PC-3 (cell line): Measurements from ENCODE around the gene PSMD2. TPM values are rescaled to one million over a fixed set of nuclear protein-coding genes. Genes with fewer than 3 reads are reported as not detected.

Source experiments
- ATAC-seq: fragments of 200-7000 bp; cut with Tn5 transposase; 2 replicates; pipeline ENCODE4 v1.9.1; 2020; ENCODE audit warnings: mild to moderate bottlenecking, moderate library complexity
- BruUV-seq: library from RNA; stranded (reverse); fragments of 400-500 nt; replicated peaks from 2 replicates; lab custom pipeline; 2021; lab: Mats Ljungman, UMichigan
- CTCF ChIA-PET: fragments of 300-600 bp; sonication (Branson Sonifier 250); formaldehyde crosslinking; loops from one replicate; lab custom pipeline; 2022; ENCODE audit warnings: antibody characterized with exemption; lab: Charles Lee
- POLR2A ChIA-PET: fragments of 300-600 bp; sonication (Branson Sonifier 250); formaldehyde crosslinking; loops from one replicate; lab custom pipeline; 2022; ENCODE audit warnings: antibody characterized with exemption; ENCODE audit not compliant: unreplicated experiment; lab: Charles Lee
- DNase-seq: peaks from one replicate; pipeline ENCODE4 v3.0.0-alpha.2; 2015
- H2AFZ ChIP-seq: fragments of 300-600 bp; sonication (generic); 2 replicates; pipeline ENCODE4 v1.6.0; 2016; ENCODE audit warnings: antibody characterized with exemption, low read length
- H3F3A ChIP-seq: fragments of 300-600 bp; sonication (generic); one replicate; pipeline ENCODE4 v1.6.0; 2017; ENCODE audit warnings: antibody characterized with exemption, low read length, control low read depth, mild to moderate bottlenecking; ENCODE audit not compliant: unreplicated experiment
- H3K27ac ChIP-seq: fragments of 300-600 bp; sonication (generic); 2 replicates; pipeline ENCODE4 v1.5.1; 2016; ENCODE audit warnings: mild to moderate bottlenecking, low read length
- H3K27me3 ChIP-seq: fragments of 300-600 bp; sonication (generic); 2 replicates; pipeline ENCODE4 v1.6.1; 2016; ENCODE audit warnings: low read length, mixed read lengths
- H3K36me3 ChIP-seq: fragments of 300-600 bp; sonication (generic); 2 replicates; pipeline ENCODE4 v1.6.1; 2016; ENCODE audit warnings: low read depth, mixed run types, low read length, mixed read lengths
- H3K4me1 ChIP-seq: fragments of 300-600 bp; sonication (generic); 2 replicates; pipeline ENCODE4 v1.5.1; 2016; ENCODE audit warnings: low read length; ENCODE audit not compliant: insufficient read depth
- H3K4me2 ChIP-seq: fragments of 300-600 bp; sonication (generic); 2 replicates; pipeline ENCODE4 v1.6.0; 2016; ENCODE audit warnings: low read length
- H3K4me3 ChIP-seq: fragments of 300-600 bp; sonication (generic); 2 replicates; pipeline ENCODE4 v1.5.1; 2016; ENCODE audit warnings: mild to moderate bottlenecking, low read length, mixed read lengths
- H3K79me2 ChIP-seq: fragments of 300-600 bp; sonication (generic); 2 replicates; pipeline ENCODE4 v1.6.1; 2017; ENCODE audit warnings: low read length, mixed read lengths
- H3K9ac ChIP-seq: fragments of 300-600 bp; sonication (generic); 2 replicates; pipeline ENCODE4 v1.6.0; 2016; ENCODE audit warnings: mild to moderate bottlenecking, low read length
- H3K9me2 ChIP-seq: fragments of 300-600 bp; sonication (generic); replicated peaks from 2 replicates; pipeline ENCODE4 v1.6.1; 2016; ENCODE audit warnings: mixed run types, low read length, mixed read lengths
- H3K9me3 ChIP-seq: fragments of 300-600 bp; sonication (generic); 2 replicates; pipeline ENCODE4 v1.6.1; 2016; ENCODE audit warnings: low read length, mixed read lengths
- H4K20me1 ChIP-seq: fragments of 300-600 bp; sonication (generic); 2 replicates; pipeline ENCODE4 v1.6.1; 2016; ENCODE audit warnings: low read length, mixed read lengths
- EZH2 ChIP-seq: fragments of 300-600 bp; sonication (generic); IDR thresholded peaks from one replicate; pipeline ENCODE4 v1.6.1; 2017; ENCODE audit warnings: antibody characterized with exemption, mild to moderate bottlenecking, low read length; ENCODE audit not compliant: unreplicated experiment
- EZH2phosphoT487 ChIP-seq: fragments of 300-600 bp; sonication (generic); IDR thresholded peaks from 2 replicates; pipeline ENCODE4 v1.6.1; 2018; ENCODE audit warnings: mild to moderate bottlenecking, antibody characterized with exemption, low read length, borderline replicate concordance
- intact Hi-C: fragments of 100-400 bp; cut with micrococcal nuclease; formaldehyde crosslinking; loops from 2 replicates; pipeline ENCODE4 v1.9.0; 2023
- total RNA-seq: library from RNA; depleted of rRNA; stranded (reverse); fragments of >200 nt; gene quantifications from 2 replicates; pipeline ENCODE4 v1.2.3, GENCODE V29; 2014
- TF ChIP-seq, protein P1 (sequence below): fragments of 300-600 bp; sonication (generic); conservative IDR thresholded peaks from 2 replicates; pipeline ENCODE4 v1.5.1; 2017; ENCODE audit warnings: antibody characterized with exemption, low read depth, mild to moderate bottlenecking, low read length

PSMD2 gene
- total RNA-seq, 1 experiment from 2014 or later, result 1,057 TPM

DNA sequence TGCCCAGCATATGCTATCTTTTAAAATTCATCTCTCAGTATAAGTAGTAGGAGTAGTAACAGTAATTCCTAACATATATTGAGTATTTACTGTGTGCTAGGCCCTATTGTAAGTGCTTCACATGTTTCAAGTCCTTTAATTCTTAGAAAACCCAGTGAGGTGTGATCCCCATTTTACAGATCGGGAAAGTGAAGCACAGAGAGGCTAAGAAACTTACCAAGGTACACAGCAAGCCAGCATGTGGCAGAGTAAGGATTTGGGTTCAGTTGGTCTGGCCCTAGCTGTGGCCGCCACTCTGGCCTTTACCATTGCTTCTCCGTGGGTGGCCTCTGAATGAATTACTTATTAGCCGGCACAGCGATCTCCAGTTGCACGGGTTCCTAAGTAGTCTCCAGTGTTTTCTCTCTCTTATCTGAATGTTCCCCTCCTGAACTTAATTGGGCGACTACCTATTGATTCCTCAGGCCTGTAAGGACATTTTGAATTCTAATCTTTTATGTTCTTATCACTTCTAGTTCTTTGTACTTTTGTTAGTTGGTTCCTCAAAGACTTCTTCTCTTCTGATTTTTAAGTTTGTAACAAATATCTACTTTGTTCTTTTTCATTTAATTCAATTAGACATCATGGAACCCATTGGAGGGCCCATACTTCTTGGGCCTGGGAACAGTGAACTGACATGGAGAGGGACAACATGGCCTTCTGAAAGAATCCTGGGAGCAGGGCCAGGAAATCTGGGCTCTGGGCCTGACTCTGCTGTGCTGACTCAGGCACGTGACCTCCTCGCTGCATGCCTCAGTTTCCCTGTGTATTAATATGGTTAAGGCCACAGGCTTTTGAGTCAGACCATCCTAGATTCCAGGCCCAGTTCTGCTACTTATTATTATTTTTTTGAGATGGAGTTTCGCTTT, 50.8 kb downstream of the PSMD2 start:
- Histone ChIP-seq H2AFZ (no peak overlapping the region), H3K9me3 (no peaks in the 10 kb centered on the region), H3K4me3 (no peak overlapping the region), H3K9me2 (no peaks in the 10 kb centered on the region), H3K27ac (no peak overlapping the region), H3K4me1 (peaks cover 3% of the 10 kb centered on the region; the same call in 1 of the 2 replicates), H3K4me2 (no peak overlapping the region), H3K36me3 (peaks cover 9% of the 10 kb centered on the region; the same call in 1 of the 2 replicates), H3K9ac (no peak overlapping the region), H3F3A (no peaks in the 10 kb centered on the region), H3K79me2 (no peaks in the 10 kb centered on the region), H4K20me1 (no peaks in the 10 kb centered on the region), H3K27me3 (no peaks in the 10 kb centered on the region)
- ATAC-seq (no peak), DNase-seq (no peak)
- CTCF ChIA-PET, result no interaction called here
- TF ChIP-seq EZH2phosphoT487 (no peak), EZH2 (no peak)
- TF ChIP-seq, protein P1, sequence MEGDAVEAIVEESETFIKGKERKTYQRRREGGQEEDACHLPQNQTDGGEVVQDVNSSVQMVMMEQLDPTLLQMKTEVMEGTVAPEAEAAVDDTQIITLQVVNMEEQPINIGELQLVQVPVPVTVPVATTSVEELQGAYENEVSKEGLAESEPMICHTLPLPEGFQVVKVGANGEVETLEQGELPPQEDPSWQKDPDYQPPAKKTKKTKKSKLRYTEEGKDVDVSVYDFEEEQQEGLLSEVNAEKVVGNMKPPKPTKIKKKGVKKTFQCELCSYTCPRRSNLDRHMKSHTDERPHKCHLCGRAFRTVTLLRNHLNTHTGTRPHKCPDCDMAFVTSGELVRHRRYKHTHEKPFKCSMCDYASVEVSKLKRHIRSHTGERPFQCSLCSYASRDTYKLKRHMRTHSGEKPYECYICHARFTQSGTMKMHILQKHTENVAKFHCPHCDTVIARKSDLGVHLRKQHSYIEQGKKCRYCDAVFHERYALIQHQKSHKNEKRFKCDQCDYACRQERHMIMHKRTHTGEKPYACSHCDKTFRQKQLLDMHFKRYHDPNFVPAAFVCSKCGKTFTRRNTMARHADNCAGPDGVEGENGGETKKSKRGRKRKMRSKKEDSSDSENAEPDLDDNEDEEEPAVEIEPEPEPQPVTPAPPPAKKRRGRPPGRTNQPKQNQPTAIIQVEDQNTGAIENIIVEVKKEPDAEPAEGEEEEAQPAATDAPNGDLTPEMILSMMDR, result no peak
- no TSS peak for BruUV-seq
- POLR2A ChIA-PET, result no interaction called here
- intact Hi-C loops, result loop anchor here (5.0 kb wide), 1 partner anchor 38 kb away; the partner anchor contains the start of gene EIF4G1

DNA sequence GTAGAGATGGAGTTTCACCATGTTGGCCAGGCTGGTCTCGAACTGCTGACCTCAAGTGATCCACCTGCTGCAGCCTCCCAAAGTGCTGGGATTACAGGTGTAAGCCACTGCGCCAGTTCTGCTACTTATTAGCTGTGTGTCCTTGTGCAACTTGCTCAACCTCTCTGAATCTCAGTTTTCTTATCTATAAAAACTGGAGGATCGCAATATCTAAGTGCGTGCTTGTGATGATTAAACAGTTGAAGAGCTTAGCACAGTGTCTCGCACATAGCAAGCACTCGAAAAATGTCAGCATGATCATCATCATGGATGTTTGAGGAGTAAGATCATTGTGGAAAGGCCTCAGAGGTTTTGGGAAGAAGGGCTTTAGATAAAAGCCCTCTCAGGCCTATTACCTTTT, 51.6 kb downstream of the PSMD2 start:
- H3K79me2 ChIP-seq, result no peaks in the 10 kb centered on the region
- no peak overlapping the region for H2AFZ ChIP-seq
- H3K36me3 ChIP-seq, result peaks cover 9% of the 10 kb centered on the region; the same call in 1 of the 2 replicates
- H3K4me2 ChIP-seq, result no peak overlapping the region
- TF ChIP-seq, protein P1, result no peak
- peaks cover 3% of the 10 kb centered on the region; the same call in 1 of the 2 replicates for H3K4me1 ChIP-seq
- H4K20me1 ChIP-seq, result no peaks in the 10 kb centered on the region
- DNase-seq (no peak), ATAC-seq (no peak)
- intact Hi-C loops, result no loop called here
- no peak overlapping the region for H3K27ac ChIP-seq
- no peaks in the 10 kb centered on the region for H3F3A ChIP-seq
- no peaks in the 10 kb centered on the region for H3K9me2 ChIP-seq
- H3K9ac ChIP-seq, result no peak overlapping the region
- ChIA-PET CTCF (no interaction called here), POLR2A (no interaction called here)
- no TSS peak for BruUV-seq
- no peaks in the 10 kb centered on the region for H3K27me3 ChIP-seq
- no peak overlapping the region for H3K4me3 ChIP-seq
- no peaks in the 10 kb centered on the region for H3K9me3 ChIP-seq
